ENCODE results near the gene EML2.

- TF ChIP-seq POLR2AphosphoS5 (IDR thresholded peaks at IDR 0.05) (no peak), POLR2A (IDR thresholded peaks at IDR 0.05) (no peak)
- TF ChIP-seq, protein P1, sequence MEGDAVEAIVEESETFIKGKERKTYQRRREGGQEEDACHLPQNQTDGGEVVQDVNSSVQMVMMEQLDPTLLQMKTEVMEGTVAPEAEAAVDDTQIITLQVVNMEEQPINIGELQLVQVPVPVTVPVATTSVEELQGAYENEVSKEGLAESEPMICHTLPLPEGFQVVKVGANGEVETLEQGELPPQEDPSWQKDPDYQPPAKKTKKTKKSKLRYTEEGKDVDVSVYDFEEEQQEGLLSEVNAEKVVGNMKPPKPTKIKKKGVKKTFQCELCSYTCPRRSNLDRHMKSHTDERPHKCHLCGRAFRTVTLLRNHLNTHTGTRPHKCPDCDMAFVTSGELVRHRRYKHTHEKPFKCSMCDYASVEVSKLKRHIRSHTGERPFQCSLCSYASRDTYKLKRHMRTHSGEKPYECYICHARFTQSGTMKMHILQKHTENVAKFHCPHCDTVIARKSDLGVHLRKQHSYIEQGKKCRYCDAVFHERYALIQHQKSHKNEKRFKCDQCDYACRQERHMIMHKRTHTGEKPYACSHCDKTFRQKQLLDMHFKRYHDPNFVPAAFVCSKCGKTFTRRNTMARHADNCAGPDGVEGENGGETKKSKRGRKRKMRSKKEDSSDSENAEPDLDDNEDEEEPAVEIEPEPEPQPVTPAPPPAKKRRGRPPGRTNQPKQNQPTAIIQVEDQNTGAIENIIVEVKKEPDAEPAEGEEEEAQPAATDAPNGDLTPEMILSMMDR (IDR thresholded peaks at IDR 0.05): no peak
Measured at GRCh38 chr19:45589768-45590167, 49.4 kb downstream of the EML2 start.

Data from transverse colon (tissue), 4 donors.